H1 (cell line): ENCODE measurements around the gene NAA38.

Experiments used
- CHD2 ChIP-seq: IDR thresholded peaks from 2 replicates; pipeline ENCODE4 v1.6.1; 2012; ENCODE audit warnings: low read length, improper control_type of control experiment
- CTCF ChIP-seq, 3 experiments: IDR thresholded peaks; 1 replicate in 2 of 3; 2 replicates in 1 of 3; pipeline versions ENCODE4 v1.5.1 to v1.6.1; 2011; ENCODE audit warnings: low read length in 3 of 3, mild to moderate bottlenecking in 3 of 3, inconsistent platforms in 2 of 3, low read depth in 1 of 3, moderate library complexity in 1 of 3; ENCODE audit not compliant: insufficient read depth in 1 of 3; ENCODE audit errors: control extremely low read depth in 1 of 3
- EGR1 ChIP-seq: IDR thresholded peaks from 2 replicates; pipeline ENCODE4 v1.6.1; 2011; ENCODE audit warnings: low read depth, low read length, borderline replicate concordance
- POLR2A ChIP-seq, 2 experiments: IDR thresholded peaks; 1 replicate in 1 of 2; 2 replicates in 1 of 2; pipeline ENCODE4 v1.6.1; 2011; ENCODE audit warnings: low read depth in 2 of 2, low read length in 2 of 2, mild to moderate bottlenecking in 2 of 2; ENCODE audit errors: control extremely low read depth in 1 of 2
- SUZ12 ChIP-seq: fragments of 200-600 bp; sonication (generic); IDR thresholded peaks from 2 replicates; pipeline ENCODE4 v1.6.1; 2012; ENCODE audit warnings: mild to moderate bottlenecking, inconsistent platforms, low read length, moderate library complexity, mixed read lengths
- TF ChIP-seq, protein P1 (sequence below): IDR thresholded peaks from 2 replicates; pipeline ENCODE4 v1.6.1; 2012; ENCODE audit warnings: inconsistent platforms

GRCh38 chr17:7886227-7887037 lies 29.1 kb upstream of the NAA38 start:
- TF ChIP-seq CTCF (IDR thresholded peaks at IDR 0.05; ENCODE audit: control extremely low read depth in 1 of 3, insufficient read depth in 1 of 3, low read depth in 1 of 3, low read length in 3 of 3): peak in 2 of 3 experiments; percentile 2 to 23; a peak in 2 of 4 replicates
- no peak for TF ChIP-seq CHD2
- no peak for TF ChIP-seq EGR1
- no peak; the same call in 1 of the 2 replicates for TF ChIP-seq SUZ12
- TF ChIP-seq, protein P1, sequence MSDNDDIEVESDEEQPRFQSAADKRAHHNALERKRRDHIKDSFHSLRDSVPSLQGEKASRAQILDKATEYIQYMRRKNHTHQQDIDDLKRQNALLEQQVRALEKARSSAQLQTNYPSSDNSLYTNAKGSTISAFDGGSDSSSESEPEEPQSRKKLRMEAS: peak; percentile 12; the same call in 1 of the 2 replicates
- no peak for TF ChIP-seq POLR2A (IDR thresholded peaks at IDR 0.05; ENCODE audit: control extremely low read depth in 1 of 2, low read depth in 2 of 2, low read length in 2 of 2)
